Activated CD8-positive, alpha-beta memory T cell treated with anti-CD3 and anti-CD28 coated beads, Interleukin-2, amount 50 U/mL, for 48 hours (primary cell): ENCODE measurements around the gene GGT1.
"Not testable (repeated sequence)": the region's sequence is repeated elsewhere in the genome, so short reads cannot be mapped to it uniquely, and the experiment has no call there.

Experiments used
- DNase-seq: peaks from one replicate; pipeline ENCODE4 v3.0.0-alpha.2; 2020

GGT1 gene

GRCh38 chr22:24584166-24584790 lies 18.7 kb upstream of the GGT1 start:
- no peak for DNase-seq

- no peak for DNase-seq
Measured at GRCh38 chr22:24584871-24585411, 18.1 kb upstream of the GGT1 start.

- no peak for DNase-seq
Measured at GRCh38 chr22:24585461-24585860, 17.5 kb upstream of the GGT1 start.

GRCh38 chr22:24585927-24586546 lies 17.0 kb upstream of the GGT1 start:
- DNase-seq, result no peak

GRCh38 chr22:24587251-24587650 lies 15.7 kb upstream of the GGT1 start:
- DNase-seq, result no peak

- DNase-seq, result no peak
Measured at GRCh38 chr22:24587948-24588347, 15.0 kb upstream of the GGT1 start.

- DNase-seq, result no peak
Measured at GRCh38 chr22:24588381-24588756, 14.6 kb upstream of the GGT1 start.

GRCh38 chr22:24588757-24589481 lies 14.1 kb upstream of the GGT1 start:
- DNase-seq, result no peak

GRCh38 chr22:24589518-24590030 lies 13.4 kb upstream of the GGT1 start:
- DNase-seq, result no peak

GRCh38 chr22:24590596-24591173 lies 12.3 kb upstream of the GGT1 start:
- no peak for DNase-seq

GRCh38 chr22:24591286-24591830 lies 11.6 kb upstream of the GGT1 start:
- no peak for DNase-seq

- no peak for DNase-seq
Measured at GRCh38 chr22:24592058-24592850, 10.7 kb upstream of the GGT1 start.

GRCh38 chr22:24592851-24593558 lies 10.0 kb upstream of the GGT1 start, which contains the start of gene LRRC75B:
TSS of gene LRRC75B (minus strand) at chr22:24593073. CDS start at chr22:24593039, 34 bp downstream.
- peak; percentile 77 for DNase-seq

- not testable (repeated sequence) for DNase-seq
Measured at GRCh38 chr22:24593559-24593835, 9.5 kb upstream of the GGT1 start.

GRCh38 chr22:24593836-24594568 lies 9.0 kb upstream of the GGT1 start:
- no peak for DNase-seq

GRCh38 chr22:24594569-24595120 lies 8.3 kb upstream of the GGT1 start:
- no peak for DNase-seq

GRCh38 chr22:24595228-24595627 lies 7.8 kb upstream of the GGT1 start:
- DNase-seq, result no peak

GRCh38 chr22:24595863-24596262 lies 7.1 kb upstream of the GGT1 start:
- DNase-seq, result no peak

GRCh38 chr22:24597076-24597475 lies 5.9 kb upstream of the GGT1 start:
- DNase-seq, result not testable (repeated sequence)

- no peak for DNase-seq
Measured at GRCh38 chr22:24599514-24599913, 3.5 kb upstream of the GGT1 start.
